ENCODE data around the gene ROBO1. TPM values are rescaled to one million over a fixed set of nuclear protein-coding genes. Genes with fewer than 3 reads are reported as not detected.

ROBO1 gene
- total and polyA plus RNA-seq, 2 of the 8 experiments (the other 6 are each of a cell fraction or from before 2014, with no cell fraction given): 51.4 to 91.0 TPM

DNA sequence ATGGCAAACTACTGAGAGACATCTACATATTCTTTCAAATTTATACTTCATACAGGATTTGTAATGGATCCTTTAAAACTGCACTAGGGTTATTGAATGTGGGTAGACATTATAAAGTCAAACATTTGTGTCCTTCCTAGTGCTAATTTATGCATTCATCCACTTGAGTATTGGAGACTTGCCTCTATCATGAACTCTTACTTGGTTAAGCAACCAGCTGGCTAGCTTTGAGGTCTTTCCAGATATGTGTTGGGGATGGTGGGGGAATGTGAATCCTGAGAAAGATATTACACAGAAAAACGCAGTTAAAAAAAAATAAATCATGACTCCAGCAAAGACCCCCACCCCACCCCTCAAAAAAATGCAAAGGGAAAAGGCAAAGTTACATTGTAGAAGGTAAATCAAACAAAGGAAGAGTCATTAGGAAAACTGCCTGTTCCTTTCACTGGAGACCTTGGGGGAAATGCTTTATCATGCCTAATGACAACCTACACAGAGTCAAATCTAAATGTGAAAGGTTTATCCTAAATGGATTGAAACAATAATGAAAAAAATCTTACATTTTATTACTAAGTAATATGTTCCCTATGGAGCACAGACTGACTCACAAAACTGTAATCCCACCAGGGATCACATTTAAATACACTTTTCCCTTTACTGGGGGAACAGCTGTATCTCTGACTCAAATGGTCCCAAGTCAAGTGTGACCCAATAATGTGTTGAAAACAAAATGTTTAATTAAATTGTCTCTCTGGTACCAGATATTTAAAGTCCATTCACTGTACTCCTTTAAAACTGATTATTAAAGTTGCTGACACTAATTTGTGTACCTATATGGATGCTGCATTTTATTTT, 522.3 kb downstream of the ROBO1 start:
- Histone ChIP-seq H3K14ac (ENCODE audit: insufficient read length) (no peak overlapping the region), H2BK5ac (ENCODE audit: low read depth, low read length) (no peak overlapping the region), H3K79me1 (ENCODE audit: low read depth, low read length) (no peaks in the 10 kb centered on the region), H2AK5ac (ENCODE audit: low read depth, low read length) (no peak overlapping the region), H2BK120ac (replicated peaks; ENCODE audit: low read depth, low read length) (peak overlapping the region; percentile 50), H2AFZ (ENCODE audit: low read length) (no peak overlapping the region), H3K36me3 (ENCODE audit: control insufficient read depth in 2 of 4, insufficient read depth in 4 of 4, low read length in 3 of 4) (no peaks in the 10 kb centered on the region; a peak in 1 of 8 replicates), H3K27ac (ENCODE audit: low read depth, low read length) (0 out of 2 replicates have a peak overlapping the region, but pooled peaks have one; percentile 14), H3K18ac (ENCODE audit: extremely low read depth, low read length) (no peak overlapping the region), H4K91ac (replicated peaks; ENCODE audit: insufficient read length, low read length) (peak overlapping the region; percentile 36), H3K56ac (replicated peaks; ENCODE audit: insufficient read length, low read depth, low read length) (no peak overlapping the region), H3K9ac (replicated peaks in 1 of 4; ENCODE audit: extremely low read depth in 1 of 4, low read depth in 3 of 4, low read length in 3 of 4) (no peak overlapping the region), H4K20me1 (replicated peaks in 1 of 2; ENCODE audit: control insufficient read depth in 1 of 2, insufficient read depth in 2 of 2, low read length in 2 of 2) (no peaks in the 10 kb centered on the region), H2BK12ac (ENCODE audit: low read depth, low read length) (no peak overlapping the region), H3K4me2 (ENCODE audit: insufficient read depth in 1 of 2, low read depth in 2 of 2, low read length in 2 of 2) (peak overlapping the region in 1 of 2 experiments; percentile 25; a peak in 1 of 4 replicates), H3K9me3 (ENCODE audit: insufficient read depth in 2 of 2, low read depth in 1 of 2, low read length in 1 of 2) (peaks cover 9% of the 10 kb centered on the region in 2 experiments), H3K4me3 (ENCODE audit: extremely low read depth in 1 of 4, insufficient read depth in 2 of 4, low read depth in 3 of 4, low read length in 4 of 4) (peak overlapping the region in 1 of 4 experiments; percentile 7; a peak in 1 of 8 replicates), H3K4me1 (replicated peaks in 1 of 4; ENCODE audit: control insufficient read depth in 3 of 4, insufficient read depth in 4 of 4, low read length in 3 of 4) (peaks cover 0 to 8% (median 1%) of the 10 kb centered on the region in 4 experiments; a peak in 4 of 7 replicates), H2BK20ac (ENCODE audit: low read length) (no peak overlapping the region), H4K8ac (ENCODE audit: extremely low read depth, insufficient read depth, low read length) (no peak overlapping the region), H2BK15ac (ENCODE audit: low read length) (no peak overlapping the region), H3K27me3 (replicated peaks in 1 of 4; ENCODE audit: control insufficient read depth in 3 of 4, extremely low read depth in 1 of 4, insufficient read depth in 3 of 4, low read length in 3 of 4) (no peaks in the 10 kb centered on the region), H3K23ac (ENCODE audit: insufficient read length) (no peak overlapping the region), H4K5ac (ENCODE audit: insufficient read length, low read depth, low read length) (peak overlapping the region; percentile 12), H3K23me2 (ENCODE audit: low read depth, low read length) (no peaks in the 10 kb centered on the region), H3K79me2 (ENCODE audit: control insufficient read depth in 1 of 2, insufficient read depth in 2 of 2, low read length in 2 of 2) (no peaks in the 10 kb centered on the region), H3K4ac (replicated peaks; ENCODE audit: insufficient read length, low read depth, low read length) (no peak overlapping the region)
- FAIRE-seq (peak; percentile 19), DNase-seq (ENCODE audit: low read depth in 1 of 2, low spot score in 2 of 2) (no peak)
- CTCF ChIA-PET (ENCODE audit: partially characterized antibody): no interaction called here
- POLR2A ChIA-PET (ENCODE audit: partially characterized antibody): interaction anchor here (1.3 kb wide), 1 partner anchor 9 kb away, joined by 3 read pairs; no protein-coding TSS in a partner anchor
- 5% methylated on average over 1 of the region's 1 CpG; no CpG with 5 or more reads in 1 of the 2 experiments for whole genome bisulfite sequencing, 2 experiments (ENCODE audit: extremely low coverage in 1 of 2, insufficient coverage in 1 of 2, insufficient read length in 1 of 2, insufficient replicate concordance in 2 of 2, low coverage in 1 of 2, low lambda C conversion rate in 2 of 2, missing lambda C conversion rate in 1 of 2)
- TF ChIP-seq, protein P1, sequence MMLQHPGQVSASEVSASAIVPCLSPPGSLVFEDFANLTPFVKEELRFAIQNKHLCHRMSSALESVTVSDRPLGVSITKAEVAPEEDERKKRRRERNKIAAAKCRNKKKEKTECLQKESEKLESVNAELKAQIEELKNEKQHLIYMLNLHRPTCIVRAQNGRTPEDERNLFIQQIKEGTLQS (IDR thresholded peaks at IDR 0.05; ENCODE audit: insufficient read depth, low read depth, low read length): no peak
- TF ChIP-seq RNF2 (IDR thresholded peaks at IDR 0.05; ENCODE audit: borderline replicate concordance, low read depth, low read length, missing control alignments, poor library complexity, severe bottlenecking) (no peak), TAF7 (optimal IDR thresholded peaks at IDR 0.05; ENCODE audit: borderline replicate concordance, low read depth, low read length) (no peak), SAP30 (IDR thresholded peaks at IDR 0.05; ENCODE audit: insufficient read depth, insufficient replicate concordance, low read length) (no peak), BRCA1 (IDR thresholded peaks at IDR 0.05; ENCODE audit: low read depth, low read length) (no peak), TCF12 (IDR thresholded peaks at IDR 0.05; ENCODE audit: low read depth, low read length) (no peak), YY1 (IDR thresholded peaks at IDR 0.05; ENCODE audit: low read depth, low read length) (no peak), BACH1 (IDR thresholded peaks at IDR 0.05; ENCODE audit: low read length) (no peak)
